HEK293 (cell line): Measurements from ENCODE around the gene CABP7.

Source experiments
- CTCF ChIP-seq: fragments of 450-650 bp; formaldehyde crosslinking; IDR thresholded peaks from 2 replicates; pipeline ENCODE4 v1.5.1; 2016; ENCODE audit warnings: missing biosample characterization, missing genetic modification characterization
- MEIS1 ChIP-seq: sonication (generic); formaldehyde crosslinking; IDR thresholded peaks from 2 replicates; pipeline ENCODE4 v1.8.1; 2022; ENCODE audit warnings: missing genetic modification reagents, mild to moderate bottlenecking, borderline replicate concordance
- TSHZ1 ChIP-seq: fragments of 450-650 bp; formaldehyde crosslinking; IDR thresholded peaks from 2 replicates; pipeline ENCODE4 v1.5.1; 2016; ENCODE audit warnings: missing biosample characterization, missing genetic modification characterization, borderline replicate concordance
- YY2 ChIP-seq: fragments of 450-650 bp; formaldehyde crosslinking; IDR thresholded peaks from 2 replicates; pipeline ENCODE4 v1.5.1; 2016; ENCODE audit warnings: missing biosample characterization, missing genetic modification characterization
- ZBTB8A ChIP-seq: fragments of 450-650 bp; formaldehyde crosslinking; IDR thresholded peaks from 2 replicates; pipeline ENCODE4 v1.5.1; 2016; ENCODE audit warnings: missing biosample characterization, missing genetic modification characterization
- ZNF302 ChIP-seq: fragments of 450-650 bp; formaldehyde crosslinking; IDR thresholded peaks from 2 replicates; pipeline ENCODE4 v1.5.1; 2016; ENCODE audit warnings: missing biosample characterization, missing genetic modification characterization, low read depth
- ZNF311 ChIP-seq: fragments of 450-650 bp; formaldehyde crosslinking; IDR thresholded peaks from 2 replicates; pipeline ENCODE4 v1.5.1; 2017; ENCODE audit warnings: missing biosample characterization, missing genetic modification characterization, borderline replicate concordance
- ZNF426 ChIP-seq: fragments of 450-650 bp; formaldehyde crosslinking; IDR thresholded peaks from 2 replicates; pipeline ENCODE4 v1.5.1; 2017; ENCODE audit warnings: missing biosample characterization, missing genetic modification characterization, mild to moderate bottlenecking, inconsistent platforms, moderate library complexity
- ZNF596 ChIP-seq: fragments of 450-650 bp; IDR thresholded peaks from 2 replicates; pipeline ENCODE4 v1.5.0; 2018; ENCODE audit warnings: missing biosample characterization, mild to moderate bottlenecking, missing genetic modification characterization, moderate library complexity
- ZNF621 ChIP-seq: fragments of 450-650 bp; formaldehyde crosslinking; IDR thresholded peaks from 2 replicates; pipeline ENCODE4 v1.5.1; 2017; ENCODE audit warnings: missing biosample characterization, missing genetic modification characterization
- ZNF624 ChIP-seq: fragments of 450-650 bp; formaldehyde crosslinking; IDR thresholded peaks from 2 replicates; pipeline ENCODE4 v1.5.1; 2017; ENCODE audit warnings: missing biosample characterization, missing genetic modification characterization
- ZNF76 ChIP-seq: fragments of 450-650 bp; formaldehyde crosslinking; IDR thresholded peaks from 2 replicates; pipeline ENCODE4; 2016; ENCODE audit warnings: low read depth, missing biosample characterization, missing genetic modification characterization, borderline replicate concordance
- ZNF777 ChIP-seq: fragments of 450-650 bp; formaldehyde crosslinking; IDR thresholded peaks from 2 replicates; pipeline ENCODE4 v1.5.1; 2017; ENCODE audit warnings: missing biosample characterization, missing genetic modification characterization, borderline replicate concordance
- TF ChIP-seq, protein P1 (sequence below): fragments of 450-650 bp; formaldehyde crosslinking; IDR thresholded peaks from 2 replicates; pipeline ENCODE4 v1.5.1; 2016; ENCODE audit warnings: missing biosample characterization, missing genetic modification characterization
- TF ChIP-seq, protein P2 (sequence below): fragments of 450-650 bp; formaldehyde crosslinking; IDR thresholded peaks from 2 replicates; pipeline ENCODE4 v1.5.0; 2017; ENCODE audit warnings: missing biosample characterization, missing genetic modification characterization, borderline replicate concordance
- TF ChIP-seq, protein P3 (sequence below): fragments of 450-650 bp; formaldehyde crosslinking; IDR thresholded peaks from 2 replicates; pipeline ENCODE4 v1.5.1; 2017; ENCODE audit warnings: missing biosample characterization, missing genetic modification characterization
- TF ChIP-seq, protein P4 (sequence below): sonication (generic); formaldehyde crosslinking; IDR thresholded peaks from 2 replicates; pipeline ENCODE4 v1.8.1; 2022; ENCODE audit warnings: mild to moderate bottlenecking, moderate library complexity, missing genetic modification reagents

The CABP7 gene

DNA sequence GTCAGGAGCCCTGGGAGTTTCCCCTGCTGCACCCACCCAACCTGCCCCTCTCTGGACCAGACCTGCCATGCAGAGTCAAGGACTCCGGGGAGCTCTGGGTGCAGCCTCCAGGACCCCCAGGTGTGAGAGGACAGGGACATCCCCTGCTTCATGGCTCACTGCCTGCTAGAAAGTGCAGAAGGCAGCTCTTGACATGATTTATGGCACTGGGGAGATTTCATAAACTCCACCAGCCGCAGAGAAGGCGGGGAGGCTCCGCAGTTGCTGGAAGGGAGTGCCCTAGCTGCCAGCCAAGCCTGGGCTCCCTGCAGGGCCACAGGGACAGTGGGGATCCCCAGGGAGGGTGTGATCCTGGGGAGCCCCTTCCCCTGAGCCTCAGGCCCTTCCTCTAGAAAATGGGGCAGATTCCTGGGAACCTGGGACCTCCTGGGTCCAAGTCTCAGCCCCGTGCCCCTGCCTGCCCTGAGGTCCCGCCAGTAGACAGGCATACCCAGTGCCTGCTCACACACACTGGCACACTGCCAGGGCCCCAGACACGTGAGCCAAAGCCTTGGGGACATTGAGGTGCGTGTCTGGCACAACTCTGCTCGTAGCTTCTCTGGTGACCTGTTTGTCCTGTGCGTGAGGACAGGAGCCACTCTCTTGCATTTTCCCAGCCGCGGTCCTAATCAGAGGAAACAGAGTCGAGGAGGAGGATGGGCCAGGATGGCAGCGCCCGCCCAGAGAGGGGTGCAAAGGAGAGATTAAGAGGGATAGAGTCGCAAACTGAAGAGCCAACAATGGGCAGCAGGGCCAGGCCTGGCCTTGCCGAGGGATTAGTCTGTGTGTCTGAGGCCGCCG, 13.8 kb downstream of the CABP7 start (continued):
- TF ChIP-seq, protein P1, sequence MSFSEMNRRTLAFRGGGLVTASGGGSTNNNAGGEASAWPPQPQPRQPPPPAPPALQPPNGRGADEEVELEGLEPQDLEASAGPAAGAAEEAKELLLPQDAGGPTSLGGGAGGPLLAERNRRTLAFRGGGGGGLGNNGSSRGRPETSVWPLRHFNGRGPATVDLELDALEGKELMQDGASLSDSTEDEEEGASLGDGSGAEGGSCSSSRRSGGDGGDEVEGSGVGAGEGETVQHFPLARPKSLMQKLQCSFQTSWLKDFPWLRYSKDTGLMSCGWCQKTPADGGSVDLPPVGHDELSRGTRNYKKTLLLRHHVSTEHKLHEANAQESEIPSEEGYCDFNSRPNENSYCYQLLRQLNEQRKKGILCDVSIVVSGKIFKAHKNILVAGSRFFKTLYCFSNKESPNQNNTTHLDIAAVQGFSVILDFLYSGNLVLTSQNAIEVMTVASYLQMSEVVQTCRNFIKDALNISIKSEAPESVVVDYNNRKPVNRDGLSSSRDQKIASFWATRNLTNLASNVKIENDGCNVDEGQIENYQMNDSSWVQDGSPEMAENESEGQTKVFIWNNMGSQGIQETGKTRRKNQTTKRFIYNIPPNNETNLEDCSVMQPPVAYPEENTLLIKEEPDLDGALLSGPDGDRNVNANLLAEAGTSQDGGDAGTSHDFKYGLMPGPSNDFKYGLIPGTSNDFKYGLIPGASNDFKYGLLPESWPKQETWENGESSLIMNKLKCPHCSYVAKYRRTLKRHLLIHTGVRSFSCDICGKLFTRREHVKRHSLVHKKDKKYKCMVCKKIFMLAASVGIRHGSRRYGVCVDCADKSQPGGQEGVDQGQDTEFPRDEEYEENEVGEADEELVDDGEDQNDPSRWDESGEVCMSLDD (tag by site-specific recombination): no peak
- TF ChIP-seq, protein P2, sequence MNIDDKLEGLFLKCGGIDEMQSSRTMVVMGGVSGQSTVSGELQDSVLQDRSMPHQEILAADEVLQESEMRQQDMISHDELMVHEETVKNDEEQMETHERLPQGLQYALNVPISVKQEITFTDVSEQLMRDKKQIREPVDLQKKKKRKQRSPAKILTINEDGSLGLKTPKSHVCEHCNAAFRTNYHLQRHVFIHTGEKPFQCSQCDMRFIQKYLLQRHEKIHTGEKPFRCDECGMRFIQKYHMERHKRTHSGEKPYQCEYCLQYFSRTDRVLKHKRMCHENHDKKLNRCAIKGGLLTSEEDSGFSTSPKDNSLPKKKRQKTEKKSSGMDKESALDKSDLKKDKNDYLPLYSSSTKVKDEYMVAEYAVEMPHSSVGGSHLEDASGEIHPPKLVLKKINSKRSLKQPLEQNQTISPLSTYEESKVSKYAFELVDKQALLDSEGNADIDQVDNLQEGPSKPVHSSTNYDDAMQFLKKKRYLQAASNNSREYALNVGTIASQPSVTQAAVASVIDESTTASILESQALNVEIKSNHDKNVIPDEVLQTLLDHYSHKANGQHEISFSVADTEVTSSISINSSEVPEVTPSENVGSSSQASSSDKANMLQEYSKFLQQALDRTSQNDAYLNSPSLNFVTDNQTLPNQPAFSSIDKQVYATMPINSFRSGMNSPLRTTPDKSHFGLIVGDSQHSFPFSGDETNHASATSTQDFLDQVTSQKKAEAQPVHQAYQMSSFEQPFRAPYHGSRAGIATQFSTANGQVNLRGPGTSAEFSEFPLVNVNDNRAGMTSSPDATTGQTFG (tag by site-specific recombination): no peak
- TF ChIP-seq CTCF (tag by site-specific recombination) (no peak), ZNF624 (tag by site-specific recombination) (no peak; the same call in 1 of the 2 replicates), ZNF426 (no peak), TSHZ1 (0 out of 2 replicates have a peak, but pooled peaks have one; percentile 42), ZNF302 (tag by site-specific recombination) (no peak), ZBTB8A (no peak; the same call in 1 of the 2 replicates), ZNF621 (no peak), ZNF311 (tag by site-specific recombination) (no peak), ZNF596 (tag by site-specific recombination) (no peak), MEIS1 (CRISPR knock-in tag) (no peak), ZNF777 (tag by site-specific recombination) (no peak), ZNF76 (tag by site-specific recombination) (no peak), YY2 (tag by site-specific recombination) (no peak)
- TF ChIP-seq, protein P3, sequence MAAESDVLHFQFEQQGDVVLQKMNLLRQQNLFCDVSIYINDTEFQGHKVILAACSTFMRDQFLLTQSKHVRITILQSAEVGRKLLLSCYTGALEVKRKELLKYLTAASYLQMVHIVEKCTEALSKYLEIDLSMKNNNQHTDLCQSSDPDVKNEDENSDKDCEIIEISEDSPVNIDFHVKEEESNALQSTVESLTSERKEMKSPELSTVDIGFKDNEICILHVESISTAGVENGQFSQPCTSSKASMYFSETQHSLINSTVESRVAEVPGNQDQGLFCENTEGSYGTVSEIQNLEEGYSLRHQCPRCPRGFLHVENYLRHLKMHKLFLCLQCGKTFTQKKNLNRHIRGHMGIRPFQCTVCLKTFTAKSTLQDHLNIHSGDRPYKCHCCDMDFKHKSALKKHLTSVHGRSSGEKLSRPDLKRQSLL: no peak
- TF ChIP-seq, protein P4, sequence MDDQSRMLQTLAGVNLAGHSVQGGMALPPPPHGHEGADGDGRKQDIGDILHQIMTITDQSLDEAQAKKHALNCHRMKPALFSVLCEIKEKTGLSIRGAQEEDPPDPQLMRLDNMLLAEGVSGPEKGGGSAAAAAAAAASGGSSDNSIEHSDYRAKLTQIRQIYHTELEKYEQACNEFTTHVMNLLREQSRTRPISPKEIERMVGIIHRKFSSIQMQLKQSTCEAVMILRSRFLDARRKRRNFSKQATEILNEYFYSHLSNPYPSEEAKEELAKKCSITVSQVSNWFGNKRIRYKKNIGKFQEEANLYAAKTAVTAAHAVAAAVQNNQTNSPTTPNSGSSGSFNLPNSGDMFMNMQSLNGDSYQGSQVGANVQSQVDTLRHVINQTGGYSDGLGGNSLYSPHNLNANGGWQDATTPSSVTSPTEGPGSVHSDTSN (CRISPR knock-in tag): no peak
